Colonic mucosa (tissue), 4 donors: Measurements from ENCODE around the gene PPP3R2. TPM values are rescaled to one million over a fixed set of nuclear protein-coding genes. Genes with fewer than 3 reads are reported as not detected.
"Not testable (repeated sequence)": the region's sequence is repeated elsewhere in the genome, so short reads cannot be mapped to it uniquely, and the experiment has no call there.

Source experiments
- DNase-seq: peaks from one replicate; pipeline ENCODE4 v3.0.0-alpha.2; 2020
- H3K27ac ChIP-seq: fragments of 200-600 bp; one replicate; pipeline ENCODE4 v1.8.0; 2021
- H3K27me3 ChIP-seq: fragments of 200-600 bp; one replicate; pipeline ENCODE4 v1.8.0; 2021
- H3K36me3 ChIP-seq: fragments of 200-600 bp; one replicate; pipeline ENCODE4 v1.8.0; 2021
- H3K4me1 ChIP-seq: fragments of 200-600 bp; one replicate; pipeline ENCODE4 v1.8.0; 2021; ENCODE audit warnings: mild to moderate bottlenecking
- H3K4me3 ChIP-seq: fragments of 200-600 bp; one replicate; pipeline ENCODE4 v1.8.0; 2021
- H3K9ac ChIP-seq, 2 donors: one replicate each; pipeline ENCODE4 v1.7.0; 2013; ENCODE audit warnings: control low read depth in 2 of 2, low read depth in 2 of 2, low read length in 2 of 2
- H3K9me3 ChIP-seq: fragments of 200-600 bp; one replicate; pipeline ENCODE4 v1.8.0; 2021
- intact Hi-C: fragments of 100-400 bp; cut with DNase I; formaldehyde crosslinking; loops from one replicate; pipeline ENCODE4 v1.14.1; 2022
- total RNA-seq, 2 donors: library from RNA; stranded (reverse); fragmentation: NEBNext Ultra II Directional in 1 of 2; extraction: Animal tissue kit (Norgen Biotek cat#: 25700) in 1 of 2; gene quantifications; one replicate each; pipeline ENCODE4 v1.2.1, GENCODE V29; 2021
- TF ChIP-seq, protein P1 (sequence below): fragments of 200-600 bp; IDR thresholded peaks from one replicate; pipeline ENCODE4 v1.8.0; 2022; ENCODE audit warnings: antibody characterized with exemption, mild to moderate bottlenecking
- donor health status: healthy.
- donor health status: DM: no; HTN: no; CAD: no.
- donor health status: DM: no; HTN: no; CAD: no.

PPP3R2 gene
- total RNA-seq, 2 donors from 2014 or later = not detected

DNA sequence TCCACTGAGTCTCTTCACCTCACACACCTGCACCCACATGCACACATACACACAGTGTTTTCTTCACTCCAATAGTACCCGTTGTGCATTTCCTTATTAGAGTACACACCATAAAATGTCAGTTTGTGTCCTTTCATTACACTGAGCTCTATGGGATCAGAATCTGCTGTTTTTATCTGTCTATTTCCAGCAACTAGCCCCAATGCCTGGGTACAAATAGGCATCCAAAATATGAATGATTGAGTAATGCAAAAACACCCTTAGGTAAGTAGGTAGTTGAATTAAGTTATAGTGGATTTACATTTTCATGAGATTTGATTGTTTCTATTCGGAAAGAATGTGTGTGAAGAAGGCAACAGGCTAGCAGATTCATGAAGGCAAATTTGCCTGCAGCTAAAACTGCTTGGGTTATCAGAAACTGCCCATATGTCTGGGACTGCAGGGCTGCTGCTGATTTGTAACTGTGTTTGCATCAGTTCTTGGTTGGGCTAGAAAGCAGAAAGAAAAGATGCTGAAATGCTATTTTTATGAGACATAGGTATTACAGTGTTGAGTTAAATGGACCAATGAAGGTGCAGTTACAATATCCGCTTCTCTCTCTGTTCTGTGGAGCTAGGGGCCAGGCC is 26.9 kb downstream of the PPP3R2 start:
- no peak overlapping the region for H3K27ac ChIP-seq
- H3K4me3 ChIP-seq = no peak overlapping the region
- intact Hi-C loops = no loop called here
- H3K36me3 ChIP-seq = no peaks in the 10 kb centered on the region
- TF ChIP-seq, protein P1, sequence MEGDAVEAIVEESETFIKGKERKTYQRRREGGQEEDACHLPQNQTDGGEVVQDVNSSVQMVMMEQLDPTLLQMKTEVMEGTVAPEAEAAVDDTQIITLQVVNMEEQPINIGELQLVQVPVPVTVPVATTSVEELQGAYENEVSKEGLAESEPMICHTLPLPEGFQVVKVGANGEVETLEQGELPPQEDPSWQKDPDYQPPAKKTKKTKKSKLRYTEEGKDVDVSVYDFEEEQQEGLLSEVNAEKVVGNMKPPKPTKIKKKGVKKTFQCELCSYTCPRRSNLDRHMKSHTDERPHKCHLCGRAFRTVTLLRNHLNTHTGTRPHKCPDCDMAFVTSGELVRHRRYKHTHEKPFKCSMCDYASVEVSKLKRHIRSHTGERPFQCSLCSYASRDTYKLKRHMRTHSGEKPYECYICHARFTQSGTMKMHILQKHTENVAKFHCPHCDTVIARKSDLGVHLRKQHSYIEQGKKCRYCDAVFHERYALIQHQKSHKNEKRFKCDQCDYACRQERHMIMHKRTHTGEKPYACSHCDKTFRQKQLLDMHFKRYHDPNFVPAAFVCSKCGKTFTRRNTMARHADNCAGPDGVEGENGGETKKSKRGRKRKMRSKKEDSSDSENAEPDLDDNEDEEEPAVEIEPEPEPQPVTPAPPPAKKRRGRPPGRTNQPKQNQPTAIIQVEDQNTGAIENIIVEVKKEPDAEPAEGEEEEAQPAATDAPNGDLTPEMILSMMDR = no peak
- DNase-seq = no peak
- H3K9me3 ChIP-seq = no peaks in the 10 kb centered on the region
- H3K9ac ChIP-seq = no peak overlapping the region
- H3K4me1 ChIP-seq = no peaks in the 10 kb centered on the region
- no peaks in the 10 kb centered on the region for H3K27me3 ChIP-seq

DNA sequence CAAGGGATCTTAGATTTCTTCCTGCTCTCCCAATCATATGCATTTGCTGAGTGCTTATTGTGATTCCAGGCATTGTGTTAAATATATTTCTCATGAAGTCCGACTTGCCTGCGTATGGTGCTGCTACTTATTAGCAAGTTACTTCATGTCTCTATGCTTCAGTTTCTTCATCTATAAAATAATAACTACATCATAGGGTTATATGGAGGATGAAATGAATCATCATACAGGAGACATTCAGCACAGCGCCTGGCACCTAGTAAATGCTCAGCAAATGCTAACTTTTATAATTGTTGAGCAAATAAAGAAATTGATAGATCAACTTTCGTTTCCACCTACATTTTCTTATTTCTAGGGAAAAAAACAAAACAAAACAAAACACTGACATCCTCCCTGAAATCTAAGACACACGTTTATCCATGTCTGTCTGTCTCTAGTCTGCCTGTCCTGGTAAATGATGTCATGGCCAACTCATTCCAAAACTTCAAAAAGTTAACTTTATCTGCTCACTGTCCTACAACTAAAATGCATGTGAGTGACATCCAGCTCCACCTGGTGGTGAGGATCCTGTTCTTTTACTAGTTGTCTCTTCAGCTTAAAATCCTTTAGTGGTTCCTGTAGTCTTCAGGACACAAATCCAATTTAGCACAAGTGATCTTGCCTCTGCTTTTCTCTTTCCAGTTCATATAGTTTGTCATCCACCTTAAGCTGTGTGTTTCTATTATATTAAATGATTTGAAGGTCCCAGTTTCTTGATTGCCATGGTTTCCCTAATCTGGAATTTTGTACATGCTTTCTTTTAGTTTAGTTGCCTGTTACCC is 27.7 kb downstream of the PPP3R2 start:
- Histone ChIP-seq H3K9me3 (no peaks in the 10 kb centered on the region), H3K4me3 (no peak overlapping the region), H3K4me1 (no peaks in the 10 kb centered on the region), H3K9ac (no peak overlapping the region), H3K27me3 (no peaks in the 10 kb centered on the region), H3K36me3 (no peaks in the 10 kb centered on the region), H3K27ac (no peak overlapping the region)
- TF ChIP-seq, protein P1 = peak; percentile 32
- intact Hi-C loops = no loop called here
- peak; percentile 26 for DNase-seq

DNA sequence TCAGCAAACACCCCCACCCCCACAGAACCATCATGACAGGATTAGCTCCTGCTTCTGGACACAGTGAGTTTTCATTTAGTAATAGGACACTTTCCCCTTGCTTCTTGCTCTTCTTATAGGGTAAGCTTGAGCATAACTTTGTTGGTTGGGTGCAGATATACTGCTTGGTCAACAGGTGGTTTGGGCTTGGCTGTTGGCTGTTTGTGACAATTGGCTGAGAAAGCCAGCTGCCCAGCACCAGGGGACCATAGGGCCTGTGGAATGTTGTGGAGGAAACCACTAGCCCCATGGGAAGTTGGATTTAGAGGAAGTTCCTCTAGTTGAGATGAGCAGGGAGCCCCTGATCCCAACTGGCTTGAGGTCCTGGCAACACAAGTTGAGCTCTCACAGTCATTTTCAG is 30.5 kb downstream of the PPP3R2 start:
- Histone ChIP-seq H3K4me3 (no peak overlapping the region), H3K4me1 (no peaks in the 10 kb centered on the region), H3K27me3 (no peaks in the 10 kb centered on the region), H3K36me3 (no peaks in the 10 kb centered on the region), H3K9me3 (no peaks in the 10 kb centered on the region), H3K9ac (no peak overlapping the region), H3K27ac (no peak overlapping the region)
- TF ChIP-seq, protein P1 = no peak
- DNase-seq = no peak
- intact Hi-C loops = no loop called here

DNA sequence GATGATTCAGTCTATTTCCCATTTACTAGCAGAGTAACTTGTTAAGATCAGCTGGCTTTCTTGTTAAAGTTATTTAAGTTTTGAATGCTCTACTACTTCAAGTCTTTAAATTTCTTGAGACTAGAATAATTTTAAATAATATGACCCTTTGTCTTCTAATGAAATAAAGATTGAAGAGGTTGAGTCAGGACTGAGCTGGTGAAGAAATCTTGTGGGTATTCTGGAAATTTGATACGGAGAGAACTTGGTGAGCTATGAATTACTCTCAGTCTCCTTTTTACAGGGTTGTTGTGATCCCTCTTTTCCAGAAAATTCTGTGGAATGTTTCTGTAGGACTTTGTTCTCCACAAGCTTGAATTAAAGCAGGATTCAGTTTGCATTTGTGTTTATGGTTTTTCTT is 31.8 kb downstream of the PPP3R2 start:
- TF ChIP-seq, protein P1 = no peak
- Histone ChIP-seq H3K9ac (no peak overlapping the region), H3K27ac (no peak overlapping the region), H3K4me1 (no peaks in the 10 kb centered on the region), H3K9me3 (no peaks in the 10 kb centered on the region), H3K4me3 (no peak overlapping the region), H3K27me3 (no peaks in the 10 kb centered on the region), H3K36me3 (peaks cover 5% of the 10 kb centered on the region)
- DNase-seq = no peak
- intact Hi-C loops = no loop called here

DNA sequence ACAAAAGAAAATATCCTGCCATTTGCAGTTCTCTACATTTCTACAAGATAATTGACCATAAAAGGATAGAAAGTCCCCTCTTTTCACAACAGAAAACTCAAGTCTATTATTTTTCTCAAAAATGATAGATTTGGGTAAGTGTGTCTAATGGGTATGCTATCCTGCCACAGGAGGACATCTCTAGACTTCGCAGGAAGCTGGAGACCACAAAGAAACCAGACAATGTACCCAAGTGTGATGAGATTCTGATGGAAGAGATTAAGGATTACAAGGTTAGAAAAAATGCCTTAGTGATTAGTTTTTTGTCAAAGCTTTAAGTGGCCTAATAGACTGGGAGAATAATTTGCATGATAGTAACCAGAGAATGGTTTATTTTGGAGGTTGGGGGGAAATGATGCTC is 33.0 kb downstream of the PPP3R2 start:
- intact Hi-C loops = no loop called here
- TF ChIP-seq, protein P1 = no peak
- no peak overlapping the region for H3K4me3 ChIP-seq
- no peak overlapping the region for H3K9ac ChIP-seq
- peaks cover 7% of the 10 kb centered on the region for H3K36me3 ChIP-seq
- no peaks in the 10 kb centered on the region for H3K27me3 ChIP-seq
- no peak for DNase-seq
- H3K9me3 ChIP-seq = no peaks in the 10 kb centered on the region
- H3K27ac ChIP-seq = no peak overlapping the region
- no peaks in the 10 kb centered on the region for H3K4me1 ChIP-seq

DNA sequence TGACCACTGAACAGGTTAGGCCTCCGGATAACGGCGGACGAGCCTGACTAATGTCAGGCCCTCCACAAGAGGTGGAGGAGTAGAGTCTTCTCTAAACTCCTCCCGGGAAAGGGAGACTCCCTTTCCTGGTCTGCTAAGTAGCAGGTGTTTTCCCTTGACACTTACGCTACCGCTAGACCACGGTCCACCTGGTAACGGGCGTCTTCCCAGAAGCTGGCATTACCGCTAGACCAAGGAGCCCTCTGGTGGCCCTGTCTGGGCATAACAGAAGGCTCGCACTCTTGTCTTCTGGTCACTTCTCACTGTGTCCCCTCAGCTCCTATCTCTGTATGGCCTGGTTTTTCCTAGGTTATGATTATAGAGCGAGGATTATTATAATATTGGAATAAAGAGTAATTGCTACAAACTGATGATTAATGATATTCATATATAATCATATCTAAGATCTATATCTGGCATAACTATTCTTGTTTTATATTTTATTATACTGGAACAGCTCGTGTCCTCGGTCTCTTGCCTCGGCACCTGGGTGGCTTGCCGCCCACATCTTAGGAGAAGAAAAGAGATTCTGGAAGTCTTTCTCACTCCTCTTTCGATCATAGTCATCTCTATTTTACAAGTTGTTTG is 45.2 kb downstream of the PPP3R2 start:
- H3K4me1 ChIP-seq, H3K4me3 ChIP-seq, H3K9ac ChIP-seq, intact Hi-C loops, H3K27ac ChIP-seq, DNase-seq, H3K27me3 ChIP-seq, H3K9me3 ChIP-seq: not testable (repeated sequence)
- peaks cover 17% of the 10 kb centered on the region for H3K36me3 ChIP-seq
